HepG2 (cell line): ENCODE measurements around the gene DNLZ. TPM values are rescaled to one million over a fixed set of nuclear protein-coding genes. Genes with fewer than 3 reads are reported as not detected.

Experiments
- AGO2 ChIP-seq: fragments of 200-400 bp; formaldehyde crosslinking; optimal IDR thresholded peaks from 2 replicates; pipeline ENCODE3; 2017; ENCODE audit warnings: mild to moderate bottlenecking, low read depth, low read length, moderate library complexity
- ARHGAP35 ChIP-seq: sonication (generic); formaldehyde crosslinking; IDR thresholded peaks from 2 replicates; pipeline ENCODE4 v1.9.0; 2022; ENCODE audit warnings: mild to moderate bottlenecking, inconsistent platforms, moderate library complexity, missing genetic modification reagents, borderline replicate concordance
- CC2D1A ChIP-seq: sonication (generic); formaldehyde crosslinking; IDR thresholded peaks from 2 replicates; pipeline ENCODE4 v1.8.1; 2023; ENCODE audit warnings: mild to moderate bottlenecking, missing genetic modification reagents
- HNF1A ChIP-seq, 2 experiments: sonication (generic) in 1 of 2; formaldehyde crosslinking in 1 of 2; IDR thresholded peaks; 2 replicates each; pipeline versions ENCODE4 v1.4.0 to v1.6.1; 2016 to 2020; ENCODE audit warnings: borderline replicate concordance in 1 of 2, low read depth in 1 of 2, mild to moderate bottlenecking in 1 of 2, missing genetic modification reagents in 1 of 2
- NR2C2 ChIP-seq: sonication (generic); formaldehyde crosslinking; IDR thresholded peaks from 2 replicates; pipeline ENCODE4 v1.4.0; 2020; ENCODE audit warnings: missing genetic modification reagents, mild to moderate bottlenecking, moderate library complexity, borderline replicate concordance
- RAD51 ChIP-seq: fragments of 450-650 bp; IDR thresholded peaks from 2 replicates; pipeline ENCODE4 v1.6.1; 2016; ENCODE audit warnings: borderline replicate concordance
- TBX2 ChIP-seq: sonication (generic); formaldehyde crosslinking; IDR thresholded peaks from 2 replicates; pipeline ENCODE4 v1.5.0; 2020; ENCODE audit warnings: missing genetic modification reagents, mild to moderate bottlenecking, borderline replicate concordance
- ZBTB1 ChIP-seq: sonication (generic); formaldehyde crosslinking; IDR thresholded peaks from 2 replicates; pipeline ENCODE4 v1.4.0; 2020; ENCODE audit warnings: missing genetic modification reagents, borderline replicate concordance
- ZC3H13 ChIP-seq: sonication (generic); formaldehyde crosslinking; IDR thresholded peaks from 2 replicates; pipeline ENCODE4 v1.8.1; 2023; ENCODE audit warnings: mild to moderate bottlenecking, missing genetic modification reagents, moderate library complexity
- ZMAT3 ChIP-seq: sonication (generic); formaldehyde crosslinking; conservative IDR thresholded peaks from 2 replicates; pipeline ENCODE4 v1.7.0; 2021; ENCODE audit warnings: missing genetic modification reagents
- ZNF18 ChIP-seq: sonication (generic); formaldehyde crosslinking; IDR thresholded peaks from 2 replicates; pipeline ENCODE4 v1.8.0; 2022; ENCODE audit warnings: mild to moderate bottlenecking, missing genetic modification reagents; ENCODE audit not compliant: insufficient replicate concordance
- ZNF20 ChIP-seq: sonication (generic); formaldehyde crosslinking; IDR thresholded peaks from 2 replicates; pipeline ENCODE4 v1.4.0; 2020; ENCODE audit warnings: mild to moderate bottlenecking, moderate library complexity, missing genetic modification reagents
- ZNF234 ChIP-seq: sonication (generic); formaldehyde crosslinking; conservative IDR thresholded peaks from 2 replicates; pipeline ENCODE4 v1.5.1; 2020; ENCODE audit warnings: mild to moderate bottlenecking, missing genetic modification reagents
- ZNF253 ChIP-seq: sonication (generic); formaldehyde crosslinking; IDR thresholded peaks from 2 replicates; pipeline ENCODE4 v1.8.0; 2022; ENCODE audit warnings: mild to moderate bottlenecking, missing genetic modification reagents, borderline replicate concordance
- ZNF275 ChIP-seq: sonication (generic); formaldehyde crosslinking; IDR thresholded peaks from 2 replicates; pipeline ENCODE4 v1.8.0; 2022; ENCODE audit warnings: missing genetic modification reagents, mild to moderate bottlenecking, inconsistent platforms, borderline replicate concordance
- ZNF33A ChIP-seq: sonication (generic); formaldehyde crosslinking; IDR thresholded peaks from 2 replicates; pipeline ENCODE4 v1.5.1; 2020; ENCODE audit warnings: missing genetic modification reagents, mild to moderate bottlenecking, moderate library complexity, borderline replicate concordance
- ZNF547 ChIP-seq: sonication (generic); formaldehyde crosslinking; IDR thresholded peaks from 2 replicates; pipeline ENCODE4 v1.5.1; 2020; ENCODE audit warnings: mild to moderate bottlenecking, missing genetic modification reagents
- ZNF577 ChIP-seq: sonication (generic); formaldehyde crosslinking; IDR thresholded peaks from 2 replicates; pipeline ENCODE4 v1.4.0; 2020; ENCODE audit warnings: mild to moderate bottlenecking, low read depth, missing genetic modification reagents, borderline replicate concordance
- ZNF670 ChIP-seq: sonication (generic); formaldehyde crosslinking; IDR thresholded peaks from 2 replicates; pipeline ENCODE4 v1.8.0; 2022; ENCODE audit warnings: mild to moderate bottlenecking, missing genetic modification reagents, borderline replicate concordance
- ZNF678 ChIP-seq: sonication (generic); formaldehyde crosslinking; IDR thresholded peaks from 2 replicates; pipeline ENCODE4 v1.4.0; 2020; ENCODE audit warnings: mild to moderate bottlenecking, missing genetic modification reagents
- polyA plus RNA-seq, 8 experiments: library from polyadenylated mRNA; depleted of rRNA in 3 of 8; stranded (reverse) in 7 of 8; unstranded in 1 of 8; fragments of >200 nt; fragmentation: Illumina TruSeq in 4 of 8; extraction: Trizol in 4 of 8; gene quantifications; 2 replicates each; pipeline versions ENCODE4 v1.2.1 to v1.2.3, GENCODE V29; 2011 to 2016; ENCODE audit warnings: low read depth in 4 of 8, missing spikeins in 1 of 8, mixed read lengths in 1 of 8; ENCODE audit not compliant: insufficient read depth in 1 of 8
- total RNA-seq, 5 experiments: library from RNA; depleted of rRNA; stranded (reverse); fragments of >200 nt; fragmentation: Illumina TruSeq; extraction: Trizol; gene quantifications; 2 replicates each; pipeline ENCODE4 v1.2.3, GENCODE V29; 2016; ENCODE audit warnings: low read depth in 1 of 5

The DNLZ gene
- total and polyA plus RNA-seq, 2 of the 13 experiments (the other 11 are each of a cell fraction or from before 2014, with no cell fraction given): 3.4 to 8.0 TPM

- TF ChIP-seq ZNF275 (CRISPR knock-in tag): 0 out of 2 replicates have a peak, but pooled peaks have one; percentile 20
- 0 out of 2 replicates have a peak, but pooled peaks have one; percentile 28 for TF ChIP-seq ZNF678 (CRISPR knock-in tag)
- no peak for TF ChIP-seq ZBTB1 (CRISPR knock-in tag)
- TF ChIP-seq ZNF18: peak; percentile 59
- TF ChIP-seq ZMAT3 (CRISPR knock-in tag): 0 out of 2 replicates have a peak, but pooled peaks have one; percentile 25
- no peak for TF ChIP-seq ZNF33A (CRISPR knock-in tag)
- no peak for TF ChIP-seq HNF1A (IDR thresholded peaks at IDR 0.05; ENCODE audit: low read depth)
- TF ChIP-seq HNF1A (CRISPR knock-in tag; IDR thresholded peaks at IDR 0.05; ENCODE audit: borderline replicate concordance): no peak
- TF ChIP-seq TBX2 (CRISPR knock-in tag): peak; percentile 54; the same call in 1 of the 2 replicates
- peak; percentile 91 for TF ChIP-seq ZNF547 (CRISPR knock-in tag)
- TF ChIP-seq CC2D1A (CRISPR knock-in tag): 0 out of 2 replicates have a peak, but pooled peaks have one; percentile 75
- no peak for TF ChIP-seq ZC3H13
- TF ChIP-seq ARHGAP35 (CRISPR knock-in tag): no peak
- no peak for TF ChIP-seq RAD51
- TF ChIP-seq ZNF20: no peak
- no peak for TF ChIP-seq NR2C2 (CRISPR knock-in tag)
- TF ChIP-seq ZNF234 (CRISPR knock-in tag): no peak; the same call in 1 of the 2 replicates
- peak; percentile 63 for TF ChIP-seq AGO2
- no peak for TF ChIP-seq ZNF253 (CRISPR knock-in tag)
- no peak for TF ChIP-seq ZNF670 (CRISPR knock-in tag)
- no peak for TF ChIP-seq ZNF577 (CRISPR knock-in tag)
Observed at GRCh38 chr9:136345281-136346156, 18.0 kb downstream of the DNLZ start (continued).
